AG04449 (cell line): Measurements from ENCODE around the gene ATXN1.

Experiments used
- CTCF ChIA-PET: fragments of 350-600 bp; formaldehyde crosslinking; extraction: SDS; loops from one replicate; lab custom pipeline; 2021; ENCODE audit warnings: antibody characterized with exemption; lab: Yijun Ruan, JAX
- POLR2A ChIA-PET: fragments of 400-600, 350-600 bp; formaldehyde crosslinking; extraction: SDS; loops from one replicate; lab custom pipeline; 2020; ENCODE audit warnings: antibody characterized with exemption, inconsistent platforms; lab: Yijun Ruan, JAX
- DNase-seq: peaks from one replicate; pipeline ENCODE4 v3.0.0-alpha.2; 2010; ENCODE audit warnings: low read depth, low spot score
- H3K4me3 ChIP-seq: 2 replicates; pipeline ENCODE4 v1.5.1; 2011; ENCODE audit warnings: low read depth, mild to moderate bottlenecking, control low read depth, low read length
- TF ChIP-seq, protein P1 (sequence below): IDR thresholded peaks from one replicate; pipeline ENCODE4 v1.5.1; 2011; ENCODE audit warnings: mild to moderate bottlenecking, moderate library complexity, low read length, control low read depth, inconsistent platforms; ENCODE audit not compliant: insufficient read depth; ENCODE audit errors: missing control alignments

Gene ATXN1

DNA sequence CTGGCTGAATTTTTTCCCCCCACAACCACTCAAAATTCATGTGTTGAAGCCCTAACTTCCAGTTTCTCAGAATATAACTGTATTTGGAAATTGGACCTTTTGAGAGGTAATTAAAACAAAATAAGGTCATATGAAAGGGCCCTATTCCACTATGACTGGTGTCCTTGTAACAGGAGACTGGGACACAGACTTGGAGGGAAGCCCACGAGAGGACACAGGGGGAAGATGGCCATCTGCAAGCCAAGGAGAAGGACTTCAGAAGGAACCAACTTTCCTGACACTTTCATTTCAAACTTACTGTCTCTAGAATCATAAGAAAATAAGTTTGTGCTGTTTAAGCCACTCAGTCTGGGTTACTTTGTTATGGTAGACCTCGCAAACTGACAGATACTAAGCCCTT is 134.6 kb downstream of the ATXN1 start:
- no peak for DNase-seq
- ChIA-PET POLR2A (no interaction called here), CTCF (no interaction called here)
- TF ChIP-seq, protein P1, sequence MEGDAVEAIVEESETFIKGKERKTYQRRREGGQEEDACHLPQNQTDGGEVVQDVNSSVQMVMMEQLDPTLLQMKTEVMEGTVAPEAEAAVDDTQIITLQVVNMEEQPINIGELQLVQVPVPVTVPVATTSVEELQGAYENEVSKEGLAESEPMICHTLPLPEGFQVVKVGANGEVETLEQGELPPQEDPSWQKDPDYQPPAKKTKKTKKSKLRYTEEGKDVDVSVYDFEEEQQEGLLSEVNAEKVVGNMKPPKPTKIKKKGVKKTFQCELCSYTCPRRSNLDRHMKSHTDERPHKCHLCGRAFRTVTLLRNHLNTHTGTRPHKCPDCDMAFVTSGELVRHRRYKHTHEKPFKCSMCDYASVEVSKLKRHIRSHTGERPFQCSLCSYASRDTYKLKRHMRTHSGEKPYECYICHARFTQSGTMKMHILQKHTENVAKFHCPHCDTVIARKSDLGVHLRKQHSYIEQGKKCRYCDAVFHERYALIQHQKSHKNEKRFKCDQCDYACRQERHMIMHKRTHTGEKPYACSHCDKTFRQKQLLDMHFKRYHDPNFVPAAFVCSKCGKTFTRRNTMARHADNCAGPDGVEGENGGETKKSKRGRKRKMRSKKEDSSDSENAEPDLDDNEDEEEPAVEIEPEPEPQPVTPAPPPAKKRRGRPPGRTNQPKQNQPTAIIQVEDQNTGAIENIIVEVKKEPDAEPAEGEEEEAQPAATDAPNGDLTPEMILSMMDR: no peak
- H3K4me3 ChIP-seq: no peak overlapping the region

DNA sequence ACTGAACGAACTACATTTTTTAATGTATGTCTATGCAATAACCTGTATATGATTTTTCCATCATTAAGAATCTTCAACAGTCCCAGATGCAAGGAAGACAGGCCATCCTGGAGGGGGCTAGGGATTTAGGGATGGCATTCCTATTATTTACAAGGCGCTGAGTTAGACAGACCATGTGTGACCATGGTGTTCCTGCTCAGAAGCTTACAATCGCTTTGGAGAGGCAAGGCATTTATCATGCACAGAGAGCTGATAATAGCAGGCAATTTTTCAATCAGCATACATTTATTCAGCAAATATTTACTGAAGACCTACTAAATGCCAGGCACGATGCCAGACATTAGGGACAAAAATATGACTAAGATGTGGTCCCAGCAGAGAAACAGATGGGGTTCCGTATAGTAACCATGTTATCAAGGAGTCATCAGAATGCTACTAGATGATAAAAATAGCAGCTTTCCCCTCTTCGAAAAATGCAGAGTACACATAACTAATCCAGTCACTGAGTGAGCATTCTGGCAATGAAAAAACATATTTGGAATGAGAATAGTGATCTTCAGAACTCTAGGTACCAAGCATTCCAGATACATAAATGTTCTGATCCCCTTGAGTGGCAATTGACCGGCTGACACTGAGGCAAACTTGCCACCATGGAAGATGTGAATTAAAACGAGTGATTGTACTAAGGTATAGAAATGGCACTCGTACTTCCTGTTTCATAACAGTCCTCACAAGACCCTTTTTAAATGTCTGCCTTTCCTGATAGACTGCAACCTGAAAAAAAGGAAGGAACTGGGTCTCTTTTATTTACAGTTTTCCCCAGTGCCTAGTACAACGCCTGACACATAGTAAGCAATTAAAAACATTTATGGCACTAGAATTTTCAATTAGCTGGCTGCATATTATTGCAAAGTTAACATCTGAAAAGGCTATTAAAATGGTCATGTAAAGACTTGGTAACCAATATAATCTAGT is 135.7 kb downstream of the ATXN1 start:
- no peak for DNase-seq
- no peak overlapping the region for H3K4me3 ChIP-seq
- ChIA-PET CTCF (interaction anchor here (0.9 kb wide), 1 partner anchor 138 kb away, joined by 3 read pairs; no protein-coding TSS in a partner anchor), POLR2A (no interaction called here)
- TF ChIP-seq, protein P1: no peak

DNA sequence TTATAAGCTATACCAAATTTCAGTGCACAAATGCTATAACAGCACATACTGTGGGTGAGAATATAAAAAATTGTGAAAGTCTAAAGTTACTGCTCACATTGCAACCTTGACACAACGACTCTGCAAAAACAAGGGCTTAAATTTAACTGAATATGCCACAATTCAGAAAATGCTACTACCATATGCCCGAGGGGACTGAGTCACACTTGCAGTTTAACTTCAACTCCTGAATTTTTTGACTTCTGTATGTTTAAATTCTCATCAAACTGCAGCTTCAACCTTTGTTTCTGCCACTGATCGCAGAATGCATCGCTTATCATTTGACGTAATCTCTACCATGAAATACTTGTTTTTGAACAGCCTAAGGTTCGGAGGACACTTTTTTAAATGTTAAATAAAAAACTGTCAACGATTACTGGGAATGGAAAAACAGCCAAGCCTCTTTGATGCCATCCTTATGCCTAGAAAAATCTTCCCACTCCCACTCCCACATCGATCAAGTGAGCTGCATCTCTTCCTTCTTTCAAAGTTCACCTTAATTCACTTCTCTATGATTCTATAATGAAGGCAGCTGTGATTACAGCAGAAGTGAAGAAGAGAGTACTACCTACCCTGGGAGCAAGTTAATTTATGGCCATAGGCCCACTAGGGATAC is 136.5 kb downstream of the ATXN1 start:
- no peak for DNase-seq
- ChIA-PET CTCF (interaction anchor here (0.9 kb wide), 1 partner anchor 138 kb away, joined by 3 read pairs; no protein-coding TSS in a partner anchor), POLR2A (no interaction called here)

DNA sequence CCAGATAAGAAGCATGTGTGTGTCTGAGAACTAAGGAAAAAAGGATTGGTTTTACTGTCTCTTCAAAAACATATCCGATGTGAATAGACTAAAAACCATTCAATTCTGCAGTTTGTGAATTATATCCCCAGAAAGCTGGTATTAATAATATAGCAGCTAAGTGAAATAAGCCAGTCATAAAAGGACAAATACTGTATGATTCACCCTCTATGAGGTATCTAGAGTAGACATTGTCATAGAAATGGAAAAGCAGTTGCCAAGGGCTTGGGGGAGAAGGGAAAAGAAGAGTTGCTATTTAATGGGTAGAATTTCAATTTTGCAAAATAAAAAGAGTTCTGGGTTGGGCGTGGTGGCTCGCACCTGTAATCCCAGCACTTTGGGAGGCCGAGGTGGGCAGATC is 137.5 kb downstream of the ATXN1 start:
- no peak overlapping the region for H3K4me3 ChIP-seq
- TF ChIP-seq, protein P1: no peak
- no peak for DNase-seq
- ChIA-PET POLR2A (no interaction called here), CTCF (no interaction called here)

More for the DNA sequence above, 136.5 kb downstream of the ATXN1 start:
- TF ChIP-seq, protein P1: no peak
- H3K4me3 ChIP-seq: no peak overlapping the region

DNA sequence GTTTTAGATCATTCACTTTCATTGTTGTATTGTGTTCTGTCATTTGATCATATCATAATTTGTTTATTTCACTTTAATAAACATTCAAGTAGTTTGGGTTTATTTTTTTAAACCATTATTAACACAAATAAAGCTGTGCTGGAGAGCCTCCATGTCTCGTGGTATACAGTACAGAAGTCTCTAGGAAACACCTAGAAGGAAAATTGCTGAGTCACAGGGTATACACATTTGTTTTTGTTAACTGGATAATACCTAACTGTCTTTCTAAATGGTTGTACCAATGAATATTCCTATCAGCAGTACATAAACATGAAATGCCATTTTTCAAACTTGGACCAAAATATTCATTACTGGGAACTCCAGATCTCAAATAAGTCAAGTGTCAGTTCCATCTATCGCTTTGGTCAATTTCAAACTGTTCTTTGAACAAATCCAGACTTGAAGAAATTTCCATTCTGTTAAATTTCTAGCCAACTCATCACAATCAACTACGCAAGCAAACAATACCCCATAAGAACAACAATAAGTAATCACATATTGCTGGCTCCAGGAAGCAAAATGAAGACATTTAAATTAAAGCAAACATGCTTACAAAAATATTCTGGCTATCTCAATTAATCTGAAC is 138.1 kb downstream of the ATXN1 start:
- ChIA-PET CTCF (interaction anchor here (1.2 to 1.6 kb wide), 2 partner anchors 107 to 112 kb away, joined by 3 read pairs; no protein-coding TSS in a partner anchor), POLR2A (no interaction called here)
- TF ChIP-seq, protein P1: no peak
- no peak for DNase-seq
- H3K4me3 ChIP-seq: no peak overlapping the region
